ENCODE measurements around the gene FGGY. TPM values are rescaled to one million over a fixed set of nuclear protein-coding genes. Genes with fewer than 3 reads are reported as not detected.

The FGGY gene
- total RNA-seq, 1 experiment from 2014 or later, result 12.0 TPM

GRCh38 chr1:59766227-59766855 is 469.4 kb downstream of the FGGY start (continued):
- TF ChIP-seq, protein P1, sequence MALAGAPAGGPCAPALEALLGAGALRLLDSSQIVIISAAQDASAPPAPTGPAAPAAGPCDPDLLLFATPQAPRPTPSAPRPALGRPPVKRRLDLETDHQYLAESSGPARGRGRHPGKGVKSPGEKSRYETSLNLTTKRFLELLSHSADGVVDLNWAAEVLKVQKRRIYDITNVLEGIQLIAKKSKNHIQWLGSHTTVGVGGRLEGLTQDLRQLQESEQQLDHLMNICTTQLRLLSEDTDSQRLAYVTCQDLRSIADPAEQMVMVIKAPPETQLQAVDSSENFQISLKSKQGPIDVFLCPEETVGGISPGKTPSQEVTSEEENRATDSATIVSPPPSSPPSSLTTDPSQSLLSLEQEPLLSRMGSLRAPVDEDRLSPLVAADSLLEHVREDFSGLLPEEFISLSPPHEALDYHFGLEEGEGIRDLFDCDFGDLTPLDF (CRISPR knock-in tag; IDR thresholded peaks at IDR 0.05), result no peak
- TF ChIP-seq ATF6 (CRISPR knock-in tag; IDR thresholded peaks at IDR 0.05), result no peak

GRCh38 chr1:59767119-59767518 is 470.2 kb downstream of the FGGY start:
- no peak overlapping the region for H3K27ac Mint-ChIP-seq
- TF ChIP-seq ATF2 (CRISPR knock-in tag; IDR thresholded peaks at IDR 0.05; ENCODE audit: borderline replicate concordance, low read depth) (no peak), TEAD4 (CRISPR knock-in tag; IDR thresholded peaks at IDR 0.05) (no peak), NR3C1 (CRISPR knock-in tag; conservative IDR thresholded peaks at IDR 0.05; ENCODE audit: low read depth) (no peak), USF1 (CRISPR knock-in tag; IDR thresholded peaks at IDR 0.05) (no peak), ZNF423 (CRISPR knock-in tag; IDR thresholded peaks at IDR 0.05) (no peak), OVOL2 (CRISPR knock-in tag; IDR thresholded peaks at IDR 0.05; ENCODE audit: borderline replicate concordance) (no peak), ZBTB21 (CRISPR knock-in tag; IDR thresholded peaks at IDR 0.05; ENCODE audit: borderline replicate concordance) (no peak), TEAD1 (CRISPR knock-in tag; IDR thresholded peaks at IDR 0.05) (no peak), GTF2I (CRISPR knock-in tag; conservative IDR thresholded peaks at IDR 0.05) (no peak)
- TF ChIP-seq, protein P2, sequence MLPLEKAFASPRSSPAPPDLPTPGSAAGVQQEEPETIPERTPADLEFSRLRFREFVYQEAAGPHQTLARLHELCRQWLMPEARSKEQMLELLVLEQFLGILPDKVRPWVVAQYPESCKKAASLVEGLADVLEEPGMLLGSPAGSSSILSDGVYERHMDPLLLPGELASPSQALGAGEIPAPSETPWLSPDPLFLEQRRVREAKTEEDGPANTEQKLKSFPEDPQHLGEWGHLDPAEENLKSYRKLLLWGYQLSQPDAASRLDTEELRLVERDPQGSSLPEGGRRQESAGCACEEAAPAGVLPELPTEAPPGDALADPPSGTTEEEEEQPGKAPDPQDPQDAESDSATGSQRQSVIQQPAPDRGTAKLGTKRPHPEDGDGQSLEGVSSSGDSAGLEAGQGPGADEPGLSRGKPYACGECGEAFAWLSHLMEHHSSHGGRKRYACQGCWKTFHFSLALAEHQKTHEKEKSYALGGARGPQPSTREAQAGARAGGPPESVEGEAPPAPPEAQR (CRISPR knock-in tag; IDR thresholded peaks at IDR 0.05), result no peak
- TF ChIP-seq, protein P3, sequence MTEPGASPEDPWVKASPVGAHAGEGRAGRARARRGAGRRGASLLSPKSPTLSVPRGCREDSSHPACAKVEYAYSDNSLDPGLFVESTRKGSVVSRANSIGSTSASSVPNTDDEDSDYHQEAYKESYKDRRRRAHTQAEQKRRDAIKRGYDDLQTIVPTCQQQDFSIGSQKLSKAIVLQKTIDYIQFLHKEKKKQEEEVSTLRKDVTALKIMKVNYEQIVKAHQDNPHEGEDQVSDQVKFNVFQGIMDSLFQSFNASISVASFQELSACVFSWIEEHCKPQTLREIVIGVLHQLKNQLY (CRISPR knock-in tag; IDR thresholded peaks at IDR 0.05), result no peak
- TF ChIP-seq, protein P4, sequence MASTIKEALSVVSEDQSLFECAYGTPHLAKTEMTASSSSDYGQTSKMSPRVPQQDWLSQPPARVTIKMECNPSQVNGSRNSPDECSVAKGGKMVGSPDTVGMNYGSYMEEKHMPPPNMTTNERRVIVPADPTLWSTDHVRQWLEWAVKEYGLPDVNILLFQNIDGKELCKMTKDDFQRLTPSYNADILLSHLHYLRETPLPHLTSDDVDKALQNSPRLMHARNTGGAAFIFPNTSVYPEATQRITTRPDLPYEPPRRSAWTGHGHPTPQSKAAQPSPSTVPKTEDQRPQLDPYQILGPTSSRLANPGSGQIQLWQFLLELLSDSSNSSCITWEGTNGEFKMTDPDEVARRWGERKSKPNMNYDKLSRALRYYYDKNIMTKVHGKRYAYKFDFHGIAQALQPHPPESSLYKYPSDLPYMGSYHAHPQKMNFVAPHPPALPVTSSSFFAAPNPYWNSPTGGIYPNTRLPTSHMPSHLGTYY (CRISPR knock-in tag; IDR thresholded peaks at IDR 0.05), result no peak
- no peaks in the 10 kb centered on the region for H3K9me3 Mint-ChIP-seq
- no peaks in the 10 kb centered on the region for H3K36me3 Mint-ChIP-seq
- DNase-seq (ENCODE audit: low spot score), result no peak
- H3K4me1 Mint-ChIP-seq, result peaks cover 16% of the 10 kb centered on the region
- ChIA-PET POLR2A (no interaction called here), CTCF (interaction anchor here (1.1 to 1.7 kb wide), 2 partner anchors 50 to 180 kb away, joined by 3 to 4 read pairs; no protein-coding TSS in a partner anchor)
- ATAC-seq, result no peak
- H3K4me3 Mint-ChIP-seq, result no peak overlapping the region
- no peaks in the 10 kb centered on the region for H3K27me3 Mint-ChIP-seq (ENCODE audit: low read depth)

All from WTC11 (cell line).